GM03348 (cell line): ENCODE data around the gene TSPAN32.

Source experiments
- DNase-seq: peaks from one replicate; pipeline ENCODE4 v3.0.0; 2012; ENCODE audit warnings: low spot score

The TSPAN32 gene

GRCh38 chr11:2266586-2267305 is 35.1 kb upstream of the TSPAN32 start:
- peak; percentile 12 for DNase-seq

GRCh38 chr11:2267306-2267850 is 34.4 kb upstream of the TSPAN32 start:
- peak; percentile 8 for DNase-seq

- peak; percentile 10 for DNase-seq
These were observed 33.7 kb upstream of the TSPAN32 start for GRCh38 chr11:2267851-2268728.

- peak; percentile 60 for DNase-seq
These were observed 32.8 kb upstream of the TSPAN32 start for GRCh38 chr11:2268729-2269600.

- peak; percentile 40 for DNase-seq
These were observed 32.1 kb upstream of the TSPAN32 start for GRCh38 chr11:2269601-2270321.

- DNase-seq: peak; percentile 10
These were observed 31.3 kb upstream of the TSPAN32 start, which contains the start of gene ASCL2 for GRCh38 chr11:2270322-2271076. TSS of gene ASCL2 (minus strand) at chr11:2270588. CDS start at chr11:2270332, 256 bp downstream.

GRCh38 chr11:2271077-2271326 is 30.8 kb upstream of the TSPAN32 start:
- no peak for DNase-seq

GRCh38 chr11:2271327-2272227 is 30.2 kb upstream of the TSPAN32 start:
- DNase-seq: no peak

- DNase-seq: no peak
These were observed 29.4 kb upstream of the TSPAN32 start for GRCh38 chr11:2272228-2272945.

- no peak for DNase-seq
These were observed 28.9 kb upstream of the TSPAN32 start for GRCh38 chr11:2272946-2273280.

- no peak for DNase-seq
These were observed 28.5 kb upstream of the TSPAN32 start for GRCh38 chr11:2273311-2273710.

GRCh38 chr11:2273771-2274170 is 28.0 kb upstream of the TSPAN32 start:
- no peak for DNase-seq

GRCh38 chr11:2275334-2276279 is 26.2 kb upstream of the TSPAN32 start:
- no peak for DNase-seq

- DNase-seq: no peak
These were observed 25.4 kb upstream of the TSPAN32 start for GRCh38 chr11:2276280-2277007.

- no peak for DNase-seq
These were observed 24.8 kb upstream of the TSPAN32 start for GRCh38 chr11:2277008-2277346.

GRCh38 chr11:2277933-2278523 is 23.8 kb upstream of the TSPAN32 start:
- no peak for DNase-seq

GRCh38 chr11:2280208-2280607 is 21.6 kb upstream of the TSPAN32 start:
- DNase-seq: no peak
